Common myeloid progenitor, CD34-positive (primary cell): Measurements from ENCODE around the gene GCAT.

Experiments
- CTCF ChIA-PET: fragments of 350-600 bp; sonication (Branson Sonifier 250); formaldehyde crosslinking; loops from one replicate; lab custom pipeline; 2021; ENCODE audit warnings: antibody characterized with exemption; lab: Charles Lee
- POLR2A ChIA-PET: fragments of 350-600 bp; sonication (Branson Sonifier 250); formaldehyde crosslinking; loops from one replicate; lab custom pipeline; 2021; ENCODE audit warnings: antibody characterized with exemption; lab: Charles Lee
- DNase-seq, 3 donors: peaks; one replicate each; pipeline versions ENCODE4 v3.0.0 to v3.0.0-alpha.2; 2013
- H3K27ac ChIP-seq, 2 experiments: 1 replicate in 1 of 2; 2 replicates in 1 of 2; pipeline ENCODE4 v1.7.0; 2013; ENCODE audit warnings: inconsistent platforms in 2 of 2, low read length in 2 of 2, mild to moderate bottlenecking in 2 of 2, low read depth in 1 of 2, moderate library complexity in 1 of 2; ENCODE audit not compliant: severe bottlenecking in 2 of 2, insufficient read depth in 1 of 2, poor library complexity in 1 of 2
- H3K27me3 ChIP-seq, 5 experiments: replicated peaks in 2 of 5; 1 replicate in 3 of 5; 2 replicates in 2 of 5; pipeline versions ENCODE4 v1.6.1 to v1.7.0; 2013; ENCODE audit warnings: low read length in 4 of 5, mild to moderate bottlenecking in 2 of 5, moderate library complexity in 2 of 5, inconsistent platforms in 1 of 5; ENCODE audit not compliant: insufficient read depth in 5 of 5, control insufficient read depth in 4 of 5
- H3K36me3 ChIP-seq, 4 experiments: 1 replicate in 2 of 4; 2 replicates in 2 of 4; pipeline versions ENCODE4 v1.6.1 to v1.7.0; 2013; ENCODE audit warnings: low read length in 3 of 4, control low read depth in 1 of 4, mild to moderate bottlenecking in 1 of 4; ENCODE audit not compliant: control insufficient read depth in 4 of 4, insufficient read depth in 4 of 4
- H3K4me1 ChIP-seq, 4 experiments: 1 replicate in 3 of 4; 2 replicates in 1 of 4; pipeline versions ENCODE4 v1.6.1 to v1.7.1; 2013; ENCODE audit warnings: low read length in 3 of 4, mild to moderate bottlenecking in 3 of 4, control low read depth in 1 of 4, inconsistent platforms in 1 of 4, moderate library complexity in 1 of 4; ENCODE audit not compliant: control insufficient read depth in 4 of 4, insufficient read depth in 4 of 4; ENCODE audit errors: control extremely low read depth in 1 of 4
- H3K4me3 ChIP-seq, 7 experiments: 1 replicate in 4 of 7; 2 replicates in 3 of 7; pipeline versions ENCODE4 v1.5.1 to v1.7.0; 2013; ENCODE audit warnings: mild to moderate bottlenecking in 7 of 7, low read length in 6 of 7, moderate library complexity in 6 of 7, inconsistent platforms in 2 of 7, low read depth in 2 of 7, control low read depth in 1 of 7; ENCODE audit not compliant: insufficient read depth in 4 of 7, control insufficient read depth in 1 of 7; ENCODE audit errors: extremely low read depth in 1 of 7
- H3K9me3 ChIP-seq, 5 experiments: 1 replicate in 4 of 5; 2 replicates in 1 of 5; pipeline versions ENCODE4 v1.6.1 to v1.7.1; 2013; ENCODE audit warnings: low read length in 4 of 5, mild to moderate bottlenecking in 2 of 5, inconsistent platforms in 1 of 5, low read depth in 1 of 5, moderate library complexity in 1 of 5; ENCODE audit not compliant: control insufficient read depth in 4 of 5, insufficient read depth in 2 of 5; ENCODE audit errors: control extremely low read depth in 1 of 5
- WGBS: methylation state at CpG from one replicate; pipeline ENCODE4 v1.1.5; 2013; ENCODE audit not compliant: insufficient coverage; 5-methylcytosine and 5-hydroxymethylcytosine counted together

The GCAT gene

GRCh38 chr22:37832022-37832857, 24.5 kb downstream of the GCAT start:
- ChIA-PET POLR2A (no interaction called here), CTCF (interaction anchor here (1.6 to 4.0 kb wide), 2 partner anchors 12 to 14 kb away, joined by 3 to 20 read pairs; partner anchors contain the start of gene ANKRD54)
- peaks cover 9 to 66% (median 47%) of the 10 kb centered on the region in 4 experiments for H3K36me3 ChIP-seq
- no peak overlapping the region for H3K4me3 ChIP-seq
- no peaks in the 10 kb centered on the region for H3K9me3 ChIP-seq
- DNase-seq, result no peak
- 98% methylated on average over 12 of the region's 16 CpGs for WGBS
- no peaks in the 10 kb centered on the region for H3K27me3 ChIP-seq
- no peaks in the 10 kb centered on the region for H3K4me1 ChIP-seq
- H3K27ac ChIP-seq, result no peak overlapping the region

GRCh38 chr22:37842015-37842793, 34.5 kb downstream of the GCAT start:
- ChIA-PET POLR2A (no interaction called here), CTCF (interaction anchor here (1.0 to 3.5 kb wide), 5 partner anchors 15 to 88 kb away, joined by 3 to 10 read pairs (median 5); no protein-coding TSS in a partner anchor)
- Histone ChIP-seq H3K9me3 (no peaks in the 10 kb centered on the region), H3K27me3 (no peaks in the 10 kb centered on the region), H3K4me1 (peaks cover 5 to 13% (median 9%) of the 10 kb centered on the region in 4 experiments), H3K27ac (no peak overlapping the region), H3K36me3 (peaks cover 8 to 20% (median 17%) of the 10 kb centered on the region in 4 experiments), H3K4me3 (peak overlapping the region in 1 of 7 experiments; percentile 83)
- no peak for DNase-seq
- WGBS, result 97% methylated on average over 9 of the region's 10 CpGs

DNA sequence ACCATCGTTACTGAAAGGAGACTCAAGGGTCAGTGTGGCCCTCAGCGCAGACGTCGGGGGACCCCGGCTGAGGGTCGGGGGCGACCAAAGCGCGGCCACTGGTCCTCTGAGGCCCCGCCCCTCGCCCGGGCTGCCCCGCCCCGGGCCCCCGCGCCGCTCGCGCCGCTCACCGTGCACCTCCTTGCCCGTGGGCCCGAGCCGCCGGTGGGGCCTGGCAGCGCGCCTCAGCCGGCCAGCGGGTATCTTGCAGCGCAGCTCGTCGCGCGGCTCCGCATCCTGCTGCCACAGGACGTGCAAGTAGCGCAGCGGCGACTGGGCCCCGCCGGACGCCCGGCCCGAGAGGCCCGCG, 36.0 kb downstream of the GCAT start:
- no peaks in the 10 kb centered on the region for H3K9me3 ChIP-seq
- under 1% methylated on average over 43 of the region's 46 CpGs for WGBS
- peaks cover 5 to 22% (median 14%) of the 10 kb centered on the region in 4 experiments for H3K4me1 ChIP-seq
- DNase-seq, result peak; percentile 67 to 81 (median 71)
- H3K4me3 ChIP-seq, result peak overlapping the region; percentile 65 to 84 (median 82)
- H3K27me3 ChIP-seq, result no peaks in the 10 kb centered on the region
- H3K36me3 ChIP-seq, result peaks cover 4 to 11% (median 8%) of the 10 kb centered on the region in 4 experiments
- ChIA-PET POLR2A (interaction anchor here (0.5 to 1.8 kb wide), 2 partner anchors 26 to 132 kb away, joined by 3 to 7 read pairs; no protein-coding TSS in a partner anchor), CTCF (interaction anchor here (0.9 to 3.5 kb wide), 6 partner anchors 12 to 26 kb away, joined by 3 to 10 read pairs (median 5); no protein-coding TSS in a partner anchor)
- peak overlapping the region; percentile 79 to 89 for H3K27ac ChIP-seq

DNA sequence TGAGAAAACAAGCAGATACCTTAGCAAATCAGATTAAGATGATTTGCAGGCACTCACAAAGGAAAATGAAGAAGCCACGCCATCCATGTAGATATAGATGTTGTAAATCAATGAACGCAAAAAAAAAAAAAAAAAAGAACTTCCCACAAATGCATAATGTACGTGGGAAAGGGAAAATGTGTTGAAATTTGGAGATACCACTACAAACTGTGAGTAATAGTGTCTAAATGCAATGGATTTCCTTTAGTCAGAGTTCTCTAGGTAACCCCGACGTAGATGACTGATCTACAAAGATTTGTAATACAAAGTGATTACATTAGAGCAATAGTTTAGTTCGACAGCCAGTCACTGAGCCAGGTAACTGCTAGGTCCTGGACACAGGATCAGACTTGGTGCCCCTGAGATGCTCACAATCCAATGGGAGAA, 37.2 kb downstream of the GCAT start:
- Histone ChIP-seq H3K4me3 (peak overlapping the region in 6 of 7 experiments; percentile 70 to 84 (median 82)), H3K4me1 (peaks cover 5 to 24% (median 19%) of the 10 kb centered on the region in 4 experiments), H3K27ac (peak overlapping the region in 1 of 2 experiments; percentile 89), H3K36me3 (peaks cover under 1 to 3% (median 1%) of the 10 kb centered on the region in 4 experiments), H3K9me3 (no peaks in the 10 kb centered on the region), H3K27me3 (no peaks in the 10 kb centered on the region)
- no peak for DNase-seq
- CTCF ChIA-PET, result interaction anchor here (0.7 to 3.5 kb wide), 5 partner anchors 13 to 27 kb away, joined by 3 to 10 read pairs (median 3); no protein-coding TSS in a partner anchor
- POLR2A ChIA-PET, result interaction anchor here (0.6 to 1.8 kb wide), 2 partner anchors 27 to 278 kb away, joined by 3 to 7 read pairs; no protein-coding TSS in a partner anchor
- WGBS, result 100% methylated on average over 1 of the region's 6 CpGs

GRCh38 chr22:37846433-37846832, 38.7 kb downstream of the GCAT start:
- Histone ChIP-seq H3K36me3 (peaks cover 0 to 10% (median 3%) of the 10 kb centered on the region in 4 experiments), H3K27me3 (no peaks in the 10 kb centered on the region), H3K4me1 (peaks cover 5 to 34% (median 25%) of the 10 kb centered on the region in 4 experiments), H3K27ac (no peak overlapping the region), H3K9me3 (no peaks in the 10 kb centered on the region), H3K4me3 (no peak overlapping the region)
- no peak for DNase-seq
- 100% methylated on average over 1 of the region's 2 CpGs for WGBS
- ChIA-PET CTCF (interaction anchor here (2.3 kb wide), 1 partner anchor 15 kb away, joined by 5 read pairs; no protein-coding TSS in a partner anchor), POLR2A (no interaction called here)

GRCh38 chr22:37848587-37849088, 40.9 kb downstream of the GCAT start:
- Histone ChIP-seq H3K4me3 (peak overlapping the region; percentile 82 to 95 (median 89)), H3K27ac (peak overlapping the region; percentile 86 to 94), H3K4me1 (peaks cover 0 to 20% (median 16%) of the 10 kb centered on the region in 4 experiments), H3K36me3 (peaks cover 8 to 32% (median 19%) of the 10 kb centered on the region in 4 experiments), H3K9me3 (no peaks in the 10 kb centered on the region), H3K27me3 (no peaks in the 10 kb centered on the region)
- CTCF ChIA-PET, result interaction anchor here (1.4 to 5.4 kb wide), 3 partner anchors 10 to 31 kb away, joined by 3 to 26 read pairs (median 4); no protein-coding TSS in a partner anchor
- POLR2A ChIA-PET, result no interaction called here
- DNase-seq, result peak; percentile 34 to 64 (median 56)
- WGBS, result 43% methylated on average over 26 of the region's 27 CpGs
